ACHN (cell line): ENCODE measurements around the gene RAB39B.
A peak's percentile ranks its signal among the peaks of the same experiment; 100 is the strongest.

Experiments
- DNase-seq: peaks from one replicate; pipeline ENCODE4 v3.0.0-alpha.2; 2015
- in situ Hi-C: cut with HindIII; loops from 2 replicates; pipeline ENCODE4 v1.10.0; 2017; ENCODE audit warnings: low sequenced_read_pairs, low pct_ligation_motif_present, low pct_unique_long_range_greater_than_20kb

RAB39B gene

GRCh38 chrX:155216940-155217440, 47.3 kb downstream of the RAB39B start:
- peak; percentile 6 for DNase-seq
- in situ Hi-C loops, result no loop called here

GRCh38 chrX:155216179-155216939, 47.9 kb downstream of the RAB39B start, which contains the start of gene VBP1:
VBP1 (plus strand) TSS chrX:155216460; CDS start chrX:155216483, 23 bp downstream.
- DNase-seq, result peak; percentile 86
- in situ Hi-C loops, result no loop called here

- no peak for DNase-seq
- in situ Hi-C loops, result no loop called here
These were observed 48.7 kb downstream of the RAB39B start for GRCh38 chrX:155215443-155216178.

- in situ Hi-C loops, result no loop called here
- no peak for DNase-seq
These were observed 50.6 kb downstream of the RAB39B start for GRCh38 chrX:155213731-155214130.

- DNase-seq, result no peak
- in situ Hi-C loops, result no loop called here
These were observed 53.1 kb downstream of the RAB39B start for GRCh38 chrX:155211208-155211607.
